ENCODE data around the gene MYOZ2.

- TF ChIP-seq POLR2A (IDR thresholded peaks at IDR 0.05): no peak
- no peak for TF ChIP-seq CTCF (IDR thresholded peaks at IDR 0.05)
Observed at GRCh38 chr4:119165767-119166166, 30.1 kb downstream of the MYOZ2 start.

All from lower leg skin (tissue), 3 donors.